ENCODE measurements around the gene BAIAP2L1.
A peak's percentile ranks its signal among the peaks of the same experiment; 100 is the strongest.

BAIAP2L1 gene

DNA sequence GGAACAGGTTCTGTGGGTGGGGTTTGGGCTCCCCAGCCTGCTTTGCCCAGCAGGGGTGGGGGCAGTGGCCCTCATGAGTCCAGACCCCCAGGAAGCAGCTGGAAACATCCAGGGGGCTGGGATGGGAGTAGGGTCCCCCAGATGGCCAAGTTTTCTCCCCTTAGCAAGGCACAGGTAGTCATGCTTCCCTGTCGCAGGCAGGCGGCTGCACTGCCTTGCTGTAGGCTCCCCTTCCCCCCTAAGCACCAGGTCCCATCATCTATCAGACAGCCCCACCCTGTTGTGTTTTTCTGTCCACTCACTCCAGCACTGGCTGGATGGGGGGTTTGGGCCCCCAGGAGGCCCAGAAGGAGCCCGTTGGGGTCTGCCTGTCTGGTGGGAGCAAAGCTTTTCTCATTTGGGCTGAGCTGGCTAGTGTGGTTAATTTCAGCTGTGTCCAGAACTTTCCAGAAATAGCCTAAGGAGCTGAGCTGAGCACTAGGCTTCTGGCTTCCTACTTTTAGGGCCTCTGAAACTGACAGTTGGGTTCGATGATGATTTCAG lies 111.5 kb downstream of the BAIAP2L1 start:
- DNase-seq, result no peak

GRCh38 chr7:98288064-98288823 lies 112.6 kb downstream of the BAIAP2L1 start:
- DNase-seq, result no peak

- DNase-seq, result no peak
These were observed 113.4 kb downstream of the BAIAP2L1 start for GRCh38 chr7:98287486-98287959.

DNA sequence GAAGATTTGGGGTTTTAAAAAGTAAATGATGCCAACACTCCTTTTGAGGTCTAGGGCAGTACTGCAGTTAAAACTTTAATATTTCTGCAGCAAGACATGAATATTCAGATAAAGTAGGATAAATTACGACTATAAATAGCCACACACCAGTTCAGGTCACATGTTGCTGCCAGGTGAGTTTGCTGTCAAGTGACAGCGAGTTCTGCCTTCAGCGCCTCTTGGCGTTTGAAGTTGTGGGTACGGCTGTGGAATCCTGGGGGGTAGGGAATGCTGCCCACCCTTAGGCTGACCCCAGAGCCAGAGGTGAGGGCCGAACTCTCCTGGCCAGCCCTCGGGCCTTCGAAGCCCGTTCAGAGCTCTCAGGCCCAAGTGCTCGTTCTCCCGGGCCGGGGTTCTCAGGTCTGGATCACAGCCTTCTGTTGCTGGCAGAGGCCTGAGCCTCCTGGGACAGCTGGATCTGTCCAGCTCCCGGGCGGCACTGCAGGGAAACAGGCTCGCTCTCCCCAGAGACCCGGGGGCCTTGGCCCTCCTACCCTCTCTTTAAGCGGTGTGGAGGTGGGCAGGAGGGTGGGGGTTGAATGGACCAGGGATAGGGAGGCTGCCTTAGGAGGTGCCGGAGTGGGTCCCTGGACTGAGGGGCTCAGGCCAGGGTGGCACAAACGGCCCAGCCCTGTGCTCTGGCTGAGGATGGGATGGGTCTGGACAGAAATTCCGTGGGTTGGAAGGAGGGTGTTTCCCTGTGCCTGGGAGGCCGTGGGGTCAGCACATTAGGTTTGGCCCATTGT lies 114.0 kb downstream of the BAIAP2L1 start:
- DNase-seq, result no peak

DNA sequence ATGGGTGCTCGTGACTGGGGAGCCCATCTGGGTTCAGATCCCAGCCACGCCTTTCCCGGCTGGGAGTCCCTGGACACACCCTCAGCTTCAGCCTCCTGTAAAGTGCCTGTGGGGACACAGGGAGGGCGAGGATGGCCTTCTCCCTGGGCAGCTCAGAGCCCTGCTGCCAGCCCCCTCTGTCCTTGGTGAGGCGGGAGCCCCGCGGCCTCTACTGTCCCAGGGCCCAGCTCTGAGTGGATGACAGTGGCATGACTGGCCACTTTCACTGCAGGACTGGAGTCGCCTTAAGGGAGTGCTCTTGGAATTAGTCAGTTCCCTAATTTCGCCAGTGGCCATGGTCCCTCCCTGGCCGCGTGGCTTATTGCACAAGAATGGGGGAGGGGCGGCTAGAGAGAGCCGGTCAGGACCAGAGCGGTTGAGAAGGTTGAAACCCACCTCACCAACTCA lies 114.8 kb downstream of the BAIAP2L1 start:
- no peak for DNase-seq

GRCh38 chr7:98285157-98286092 lies 115.5 kb downstream of the BAIAP2L1 start:
- no peak for DNase-seq

- peak; percentile 66 for DNase-seq
These were observed 116.4 kb downstream of the BAIAP2L1 start for GRCh38 chr7:98284335-98285036.

GRCh38 chr7:98283887-98284222 lies 117.0 kb downstream of the BAIAP2L1 start:
- DNase-seq, result no peak

DNA sequence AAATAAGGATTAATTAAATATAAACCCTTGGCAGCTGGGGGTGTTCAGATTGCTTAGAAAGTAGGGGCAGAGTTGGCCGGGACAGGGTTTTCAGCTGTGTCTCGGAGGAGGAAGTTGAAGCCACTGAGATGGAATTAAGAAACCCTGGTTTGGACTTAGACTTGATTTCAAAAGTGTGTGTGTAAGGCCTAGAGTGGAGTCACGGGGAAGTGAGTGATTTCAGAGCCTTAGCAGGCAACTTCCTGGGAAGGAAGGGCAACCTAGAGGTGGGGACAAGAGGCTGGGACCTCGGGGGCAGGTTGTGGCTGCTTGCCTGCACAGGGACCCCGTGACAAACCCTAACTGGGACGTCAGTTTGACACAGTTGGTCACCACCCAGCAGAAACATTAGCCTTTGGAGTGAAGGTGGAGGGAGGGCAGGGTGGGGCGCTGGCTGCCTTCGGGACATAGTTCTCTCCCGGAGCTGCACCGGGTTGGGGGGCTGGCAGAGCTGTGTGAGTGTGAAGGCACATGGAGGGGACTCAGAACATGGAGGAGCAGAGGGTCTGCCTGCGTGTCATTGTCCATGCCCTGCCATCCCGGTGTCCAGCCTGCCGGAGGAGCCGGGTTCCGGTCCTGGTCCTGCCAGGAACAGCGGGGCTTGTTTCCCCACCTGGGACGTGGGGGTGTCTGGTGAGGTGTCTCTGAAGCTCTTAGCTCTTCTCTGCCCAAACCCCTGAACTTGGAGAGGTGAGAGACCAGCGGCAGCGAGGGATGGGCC lies 117.6 kb downstream of the BAIAP2L1 start:
- DNase-seq, result peak; percentile 11

DNA sequence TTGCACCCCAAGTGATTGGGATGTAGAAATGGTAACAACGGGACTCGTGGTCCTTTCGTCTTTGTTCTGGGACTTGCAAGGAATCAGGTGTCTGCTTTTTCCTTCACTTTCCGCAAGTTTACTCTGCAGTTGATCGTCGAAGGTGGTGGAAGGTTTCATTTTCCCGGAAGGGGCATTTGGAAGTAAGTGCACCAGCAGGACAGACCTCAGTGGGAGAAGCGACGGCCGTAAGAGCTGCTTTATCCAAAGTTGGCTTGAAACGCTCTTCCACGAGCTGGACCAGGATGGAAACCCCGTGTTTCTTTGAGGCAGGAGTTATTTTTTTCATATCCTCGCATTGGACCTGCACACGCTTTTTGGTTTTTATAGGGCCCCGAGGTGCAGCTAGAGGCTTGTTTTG lies 118.2 kb downstream of the BAIAP2L1 start:
- DNase-seq, result no peak

DNA sequence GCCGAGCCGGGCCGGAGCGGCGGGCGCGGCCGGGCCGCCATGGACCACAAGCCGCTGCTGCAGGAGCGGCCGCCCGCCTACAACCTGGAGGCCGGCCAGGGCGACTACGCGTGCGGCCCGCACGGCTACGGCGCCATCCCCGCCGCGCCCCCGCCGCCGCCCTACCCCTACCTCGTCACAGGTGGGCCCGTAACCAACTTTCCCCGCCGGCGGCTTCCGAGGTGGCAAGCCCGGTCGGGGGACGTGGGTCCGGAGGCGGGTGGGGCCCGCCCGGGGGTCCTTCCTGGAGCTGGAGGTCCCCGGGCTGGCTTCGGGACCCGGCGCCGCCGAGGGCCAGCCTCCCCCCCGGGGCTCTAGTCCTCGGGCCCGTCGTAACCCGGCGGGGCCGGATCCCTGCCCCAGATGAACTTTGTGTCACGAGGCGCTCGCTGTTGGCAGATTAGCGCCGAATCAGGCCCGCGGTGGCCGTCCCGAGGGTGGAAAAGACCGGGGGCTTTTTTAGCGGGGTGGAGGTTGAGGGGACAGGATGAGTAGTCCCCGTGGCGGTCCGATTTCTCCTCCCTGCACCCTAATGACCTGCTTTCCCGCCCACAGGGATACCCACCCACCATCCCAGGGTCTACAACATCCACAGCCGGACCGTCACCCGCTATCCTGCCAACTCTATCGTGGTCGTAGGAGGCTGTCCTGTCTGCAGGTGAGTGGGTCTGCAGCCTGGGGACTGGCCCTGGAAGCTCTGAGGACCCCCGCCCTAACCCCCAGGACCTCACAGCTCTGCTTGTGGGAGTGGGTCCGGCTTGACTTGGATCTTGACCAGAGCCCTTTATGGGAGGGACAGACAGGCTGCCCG lies 118.9 kb downstream of the BAIAP2L1 start:
- DNase-seq, result no peak

- peak; percentile 60 for DNase-seq
These were observed 119.8 kb downstream of the BAIAP2L1 start, which contains the start of gene BRI3 for GRCh38 chr7:98280791-98281756. TSS of gene BRI3 (plus strand) at chr7:98281686. CDS start at chr7:98281796, 110 bp downstream.

- no peak for DNase-seq
These were observed 120.6 kb downstream of the BAIAP2L1 start for GRCh38 chr7:98280296-98280695.

GRCh38 chr7:98278936-98279335 lies 122.0 kb downstream of the BAIAP2L1 start:
- DNase-seq, result no peak

DNA sequence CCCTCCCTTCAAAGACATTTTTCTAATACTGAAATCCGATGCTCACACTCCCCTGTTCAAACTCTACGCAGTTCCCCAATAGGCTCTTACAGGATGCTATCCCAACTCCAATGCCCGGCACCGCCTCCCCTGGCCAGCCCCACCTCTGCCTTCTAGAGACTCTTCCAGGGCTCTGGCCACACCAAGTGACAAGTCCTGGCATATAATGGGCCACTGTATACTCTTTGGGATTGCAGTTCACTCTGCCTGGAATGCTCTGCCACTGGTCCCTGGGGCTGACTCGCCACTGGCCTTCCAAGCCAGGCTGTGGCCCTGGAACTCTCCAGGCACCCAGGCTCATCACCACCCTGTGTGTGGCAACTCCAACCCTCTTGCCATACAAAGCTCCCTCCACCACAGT lies 122.5 kb downstream of the BAIAP2L1 start:
- no peak for DNase-seq

- DNase-seq, result no peak
These were observed 124.6 kb downstream of the BAIAP2L1 start for GRCh38 chr7:98276241-98276761.

DNA sequence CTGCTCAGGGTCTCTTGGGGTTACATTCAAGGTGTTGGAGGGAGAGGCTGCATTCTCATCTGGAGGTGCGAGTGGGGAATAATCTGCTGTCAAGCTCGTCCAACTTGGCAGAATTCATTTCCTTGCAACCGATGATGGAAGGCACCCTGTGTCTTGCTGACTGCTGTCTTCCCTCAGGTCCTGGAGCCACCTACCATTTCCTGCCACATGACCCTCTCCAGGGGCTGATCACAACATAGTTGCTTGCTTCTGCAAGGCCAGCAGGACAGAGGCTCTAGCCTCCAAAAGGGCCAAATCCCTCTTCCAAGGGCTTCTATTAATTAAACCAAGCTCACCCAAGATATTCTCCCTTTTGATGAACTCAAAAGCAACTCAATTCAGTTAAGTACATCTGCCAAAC lies 133.6 kb downstream of the BAIAP2L1 start:
- DNase-seq, result no peak

DNA sequence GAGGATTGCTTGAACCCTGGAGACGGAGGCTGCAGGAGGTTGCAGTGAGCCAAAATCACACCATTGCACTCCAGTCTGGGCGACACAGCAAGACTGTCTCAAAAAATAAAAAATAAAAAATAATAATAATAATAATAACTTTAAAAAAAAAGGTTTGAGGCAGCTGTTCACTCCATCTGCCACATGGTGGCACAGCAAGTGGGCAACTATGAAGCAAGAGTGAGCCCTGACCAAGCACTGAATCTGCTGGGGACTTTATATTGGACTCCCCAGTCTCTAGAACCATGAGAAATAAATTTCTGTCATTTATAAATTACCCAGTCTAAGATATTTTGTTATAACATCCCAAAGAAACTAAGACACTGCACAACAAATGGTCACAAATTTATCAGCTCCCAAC lies 134.1 kb downstream of the BAIAP2L1 start:
- DNase-seq, result no peak

DNA sequence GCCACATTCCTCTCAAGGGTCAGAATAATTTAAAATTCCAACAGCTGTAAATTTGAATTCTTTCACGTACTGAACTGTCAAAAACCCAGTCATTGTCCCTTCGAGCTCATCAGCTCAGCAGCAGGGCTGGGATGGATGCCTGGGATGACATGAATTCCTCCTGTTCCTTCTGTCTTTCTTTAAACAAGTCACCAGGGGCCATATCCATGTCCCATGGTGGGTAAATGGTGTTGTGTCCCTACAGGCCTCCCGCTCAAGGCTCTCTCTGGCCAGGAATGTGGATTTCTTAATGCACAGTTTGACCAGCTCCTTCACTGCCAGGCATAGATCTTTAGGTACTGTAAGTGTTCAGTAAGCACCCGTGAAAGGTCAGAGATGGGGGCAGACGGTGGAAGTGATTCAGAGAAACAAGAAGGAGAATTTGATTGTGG lies 135.0 kb downstream of the BAIAP2L1 start:
- peak; percentile 13 for DNase-seq

All from kidney glomerular epithelial cell (primary cell).